NB4 (cell line): ENCODE results near the gene PDK4.

Experiments
- DNase-seq: peaks from one replicate; pipeline ENCODE4 v3.0.0; 2010; ENCODE audit warnings: low read depth
- H3K4me3 ChIP-seq: one replicate; pipeline ENCODE4 v1.5.1; 2011; ENCODE audit warnings: mild to moderate bottlenecking, low read depth, low read length, moderate library complexity
- MYC ChIP-seq: IDR thresholded peaks from 2 replicates; pipeline ENCODE4 v1.6.1; 2011; ENCODE audit warnings: low read depth, low read length
- POLR2A ChIP-seq: IDR thresholded peaks from 2 replicates; pipeline ENCODE4 v1.6.1; 2011; ENCODE audit warnings: mild to moderate bottlenecking; ENCODE audit not compliant: insufficient read length; ENCODE audit errors: extremely low read depth
- TF ChIP-seq, protein P1 (sequence below): IDR thresholded peaks from one replicate; pipeline ENCODE4 v1.5.1; 2012; ENCODE audit warnings: low read depth, low read length
- TF ChIP-seq, protein P2 (sequence below): IDR thresholded peaks from 2 replicates; pipeline ENCODE4 v1.6.1; 2011; ENCODE audit warnings: low read depth, low read length

Gene PDK4

DNA sequence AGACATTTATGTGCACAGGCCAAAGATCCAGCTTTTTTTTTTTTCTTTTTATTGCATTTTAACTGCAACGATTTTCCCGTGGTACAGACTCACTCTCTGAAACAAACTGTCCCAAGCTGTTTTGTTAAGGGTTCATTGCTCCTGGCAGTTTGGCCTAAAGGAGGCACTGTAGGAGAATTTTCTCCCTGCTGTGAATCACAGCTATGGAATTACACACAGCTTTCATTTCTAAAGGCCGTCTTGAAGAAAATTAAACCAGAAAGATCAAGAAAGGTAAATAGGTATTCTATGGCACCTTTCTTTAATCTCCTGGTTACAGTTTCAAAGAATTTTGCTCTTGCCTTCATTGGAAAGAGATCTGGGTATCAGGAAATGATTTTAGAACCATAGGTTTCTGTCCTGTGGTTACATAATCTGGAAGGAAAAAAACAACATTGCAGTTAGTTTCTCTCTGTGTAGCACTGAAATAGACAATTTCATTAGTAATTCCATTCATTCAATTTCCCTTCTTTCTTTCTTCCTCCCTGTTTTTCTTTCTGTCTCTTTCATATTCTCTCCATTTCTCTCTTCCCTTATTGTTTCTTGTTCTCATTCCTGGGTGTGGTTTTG is 51.2 kb downstream of the PDK4 start:
- no peak overlapping the region for H3K4me3 ChIP-seq

DNA sequence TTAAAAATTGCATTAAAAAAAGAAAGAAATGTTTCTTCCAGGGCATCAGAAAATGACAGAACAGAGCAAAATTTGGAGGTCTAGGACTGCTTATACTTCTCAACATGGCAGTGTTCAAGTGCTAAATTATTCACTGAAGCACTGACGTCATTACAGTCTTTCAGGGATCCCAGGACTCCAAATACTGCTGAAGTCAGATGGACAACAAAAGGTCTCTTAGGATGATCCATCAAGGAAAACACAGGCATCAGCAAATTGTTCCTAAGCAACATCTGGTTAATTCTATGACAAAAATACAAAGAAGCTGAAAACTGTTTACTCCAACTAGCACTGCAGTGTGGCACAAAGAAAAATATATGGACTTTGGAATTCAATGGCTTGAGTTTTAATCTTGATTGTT is 52.1 kb downstream of the PDK4 start:
- no peak overlapping the region for H3K4me3 ChIP-seq
- TF ChIP-seq, protein P1, sequence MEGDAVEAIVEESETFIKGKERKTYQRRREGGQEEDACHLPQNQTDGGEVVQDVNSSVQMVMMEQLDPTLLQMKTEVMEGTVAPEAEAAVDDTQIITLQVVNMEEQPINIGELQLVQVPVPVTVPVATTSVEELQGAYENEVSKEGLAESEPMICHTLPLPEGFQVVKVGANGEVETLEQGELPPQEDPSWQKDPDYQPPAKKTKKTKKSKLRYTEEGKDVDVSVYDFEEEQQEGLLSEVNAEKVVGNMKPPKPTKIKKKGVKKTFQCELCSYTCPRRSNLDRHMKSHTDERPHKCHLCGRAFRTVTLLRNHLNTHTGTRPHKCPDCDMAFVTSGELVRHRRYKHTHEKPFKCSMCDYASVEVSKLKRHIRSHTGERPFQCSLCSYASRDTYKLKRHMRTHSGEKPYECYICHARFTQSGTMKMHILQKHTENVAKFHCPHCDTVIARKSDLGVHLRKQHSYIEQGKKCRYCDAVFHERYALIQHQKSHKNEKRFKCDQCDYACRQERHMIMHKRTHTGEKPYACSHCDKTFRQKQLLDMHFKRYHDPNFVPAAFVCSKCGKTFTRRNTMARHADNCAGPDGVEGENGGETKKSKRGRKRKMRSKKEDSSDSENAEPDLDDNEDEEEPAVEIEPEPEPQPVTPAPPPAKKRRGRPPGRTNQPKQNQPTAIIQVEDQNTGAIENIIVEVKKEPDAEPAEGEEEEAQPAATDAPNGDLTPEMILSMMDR: no peak
- TF ChIP-seq POLR2A (no peak), MYC (no peak)
- TF ChIP-seq, protein P2, sequence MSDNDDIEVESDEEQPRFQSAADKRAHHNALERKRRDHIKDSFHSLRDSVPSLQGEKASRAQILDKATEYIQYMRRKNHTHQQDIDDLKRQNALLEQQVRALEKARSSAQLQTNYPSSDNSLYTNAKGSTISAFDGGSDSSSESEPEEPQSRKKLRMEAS: no peak
- no peak for DNase-seq

More for the DNA sequence above, 51.2 kb downstream of the PDK4 start:
- DNase-seq: peak; percentile 16
- TF ChIP-seq, protein P1: peak; percentile 44
- TF ChIP-seq, protein P2: no peak

DNA sequence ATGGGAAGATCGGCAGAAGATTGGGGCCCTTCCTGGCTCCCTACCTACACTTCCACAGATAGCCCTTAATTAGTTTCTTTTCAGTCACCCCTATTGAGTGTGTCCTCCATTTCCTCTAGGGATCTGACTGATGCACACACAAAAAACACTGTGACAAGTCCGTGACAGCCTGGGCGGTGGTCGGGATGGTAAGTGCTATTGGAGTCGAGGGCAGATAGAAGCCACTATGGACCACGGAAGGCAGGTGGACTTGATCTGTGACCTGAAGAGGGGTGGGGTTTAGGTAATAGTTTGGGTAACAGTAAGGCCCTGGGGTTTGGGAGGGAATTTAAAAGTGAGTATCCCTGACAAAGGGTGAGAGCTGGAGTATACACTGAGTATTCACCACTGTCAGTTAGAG is 53.0 kb downstream of the PDK4 start:
- DNase-seq: no peak
- TF ChIP-seq, protein P2: no peak
- no peak overlapping the region for H3K4me3 ChIP-seq

DNA sequence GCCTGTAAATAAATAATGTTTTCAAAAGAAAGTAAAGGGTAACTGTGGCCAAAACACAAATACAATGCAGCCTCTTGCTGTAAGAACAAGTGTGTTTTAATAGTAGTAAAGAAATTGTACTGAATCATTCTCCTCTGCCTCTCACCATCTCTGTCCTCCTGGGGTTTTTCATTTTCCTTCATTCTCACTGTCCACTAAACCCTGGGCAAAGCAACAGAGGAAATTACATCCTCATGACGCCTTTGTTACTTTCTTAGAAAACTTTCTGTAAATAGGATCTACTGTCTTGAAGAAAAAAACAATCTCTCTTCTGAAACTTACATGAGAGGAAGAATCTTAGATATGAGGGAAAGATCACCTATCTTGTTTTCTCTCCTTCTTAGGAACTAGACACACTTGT is 56.0 kb downstream of the PDK4 start:
- TF ChIP-seq, protein P2: no peak
- no peak for TF ChIP-seq POLR2A
- TF ChIP-seq, protein P1: no peak
- no peak for TF ChIP-seq MYC
- DNase-seq: no peak
- no peak overlapping the region for H3K4me3 ChIP-seq

DNA sequence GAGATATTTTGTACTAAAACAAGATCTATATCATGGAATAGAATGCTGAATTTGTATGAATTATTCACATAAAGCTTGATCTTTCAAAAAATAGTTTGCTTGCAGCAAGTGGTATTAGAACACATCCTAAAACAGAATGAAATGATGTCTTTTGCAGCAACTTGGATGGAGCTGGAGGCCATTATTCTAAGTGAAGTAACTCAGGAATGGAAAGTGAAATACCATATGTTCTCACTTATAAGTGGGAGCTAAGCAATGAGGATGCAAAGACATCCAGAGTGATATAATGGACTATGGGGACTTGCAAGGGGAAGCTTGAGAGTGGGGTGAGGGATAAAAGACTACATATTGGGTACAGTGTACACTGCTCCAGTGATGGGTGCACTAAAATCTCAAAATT is 56.9 kb downstream of the PDK4 start:
- TF ChIP-seq, protein P1: no peak
- TF ChIP-seq POLR2A (no peak), MYC (no peak)
- TF ChIP-seq, protein P2: no peak
- no peak for DNase-seq
- no peak overlapping the region for H3K4me3 ChIP-seq

DNA sequence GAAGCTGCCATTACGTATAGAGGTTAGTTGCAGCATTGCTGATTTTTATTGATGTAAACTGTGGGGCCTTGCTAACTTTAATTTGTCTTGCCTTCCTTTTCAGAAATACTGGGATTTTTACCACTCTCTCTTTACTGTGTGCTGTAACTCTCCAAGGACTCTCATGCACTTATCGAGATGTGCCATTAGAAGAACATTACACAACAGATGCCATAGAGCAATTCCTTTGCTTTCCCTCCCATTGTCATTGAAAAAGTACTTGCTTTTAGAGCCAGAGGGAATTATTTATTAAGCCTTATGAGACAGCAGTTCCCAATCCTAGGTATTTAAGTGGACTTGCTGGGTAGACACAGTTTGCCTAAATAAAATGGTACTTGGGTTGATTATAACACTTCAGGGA is 58.8 kb downstream of the PDK4 start:
- no peak overlapping the region for H3K4me3 ChIP-seq
- no peak for TF ChIP-seq POLR2A
- TF ChIP-seq, protein P2: no peak
- TF ChIP-seq, protein P1: no peak
- TF ChIP-seq MYC: no peak
- no peak for DNase-seq
